Astrocyte of the cerebellum (primary cell): ENCODE measurements around the gene TSFM.

Experiments used
- DNase-seq: peaks from one replicate; pipeline ENCODE4 v3.0.0-alpha.2; 2011; ENCODE audit warnings: low read depth
- H3K4me3 ChIP-seq: 2 replicates; pipeline ENCODE4 v1.5.1; 2011; ENCODE audit warnings: mild to moderate bottlenecking, low read depth, low read length, moderate library complexity
- CTCF ChIP-seq: IDR thresholded peaks from 2 replicates; pipeline ENCODE4 v1.5.1; 2012; ENCODE audit warnings: low read length, low read depth, moderate library complexity, mild to moderate bottlenecking; ENCODE audit errors: missing control alignments
- in situ Hi-C: cut with HindIII; loops from 2 replicates; pipeline ENCODE4 v1.10.0; 2017; ENCODE audit warnings: low sequenced_read_pairs

The TSFM gene

GRCh38 chr12:57837864-57838562 is 55.4 kb downstream of the TSFM start:
- in situ Hi-C loops: no loop called here
- TF ChIP-seq CTCF: no peak
- no peak for DNase-seq
- H3K4me3 ChIP-seq: no peak overlapping the region

DNA sequence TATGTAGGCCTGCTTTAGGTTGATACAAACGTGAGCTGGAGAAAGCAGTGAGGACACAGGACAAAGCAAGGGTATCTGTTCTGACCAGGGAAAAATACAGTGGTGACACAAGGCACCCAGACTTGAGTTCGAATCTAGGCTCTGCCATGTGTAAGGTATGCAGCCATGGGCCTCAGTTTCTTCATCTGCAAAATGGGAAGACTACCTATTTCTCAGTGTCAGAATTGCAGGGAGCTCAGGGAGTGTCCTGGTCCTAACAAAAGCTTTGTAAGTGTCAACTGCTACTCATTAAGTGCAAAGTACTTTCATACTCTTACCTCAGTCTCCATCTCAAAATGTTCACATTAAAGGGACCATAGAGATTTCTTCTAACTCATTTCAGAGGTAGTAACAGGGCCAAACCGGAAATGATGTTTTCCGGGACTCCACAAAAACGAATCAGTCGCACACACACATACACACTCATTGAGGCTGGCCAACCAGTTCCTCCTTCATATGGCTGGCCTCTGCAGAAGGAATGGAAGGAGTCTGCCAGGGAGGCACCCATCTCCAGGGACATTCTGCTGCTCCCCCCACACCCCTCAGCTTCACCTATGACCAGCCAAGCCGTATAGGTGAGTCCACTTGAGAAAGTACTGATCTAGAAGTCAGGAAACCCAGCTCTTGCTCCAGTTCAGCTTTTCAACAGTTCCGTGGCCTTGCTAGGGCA is 56.2 kb downstream of the TSFM start:
- in situ Hi-C loops: no loop called here
- TF ChIP-seq CTCF: no peak
- DNase-seq: no peak
- H3K4me3 ChIP-seq: no peak overlapping the region

- peak overlapping the region; percentile 8 for H3K4me3 ChIP-seq
- DNase-seq: no peak
- no peak for TF ChIP-seq CTCF
- in situ Hi-C loops: no loop called here
Observed at GRCh38 chr12:57839996-57840395, 57.4 kb downstream of the TSFM start.

GRCh38 chr12:57840726-57841125 is 58.1 kb downstream of the TSFM start:
- no peak for TF ChIP-seq CTCF
- in situ Hi-C loops: no loop called here
- H3K4me3 ChIP-seq: no peak overlapping the region
- no peak for DNase-seq

DNA sequence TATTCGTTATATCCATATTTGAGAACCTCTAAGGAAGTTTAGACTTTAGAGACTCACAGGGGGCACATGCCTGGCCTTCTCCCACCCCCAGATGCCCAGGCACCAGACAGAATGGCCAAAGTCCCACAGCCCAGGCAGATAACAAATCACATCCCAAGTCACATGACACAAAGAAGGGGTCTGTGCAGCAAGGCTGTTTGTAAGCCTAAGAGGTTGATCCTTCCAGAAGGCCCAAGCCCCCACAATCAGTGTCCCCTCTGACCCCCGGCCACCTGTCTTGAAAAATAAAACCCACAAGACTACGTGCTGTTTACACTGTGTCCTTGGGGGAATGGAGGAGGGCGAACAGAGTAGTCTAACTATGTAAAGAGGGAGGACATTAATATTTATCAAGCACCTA is 58.9 kb downstream of the TSFM start:
- TF ChIP-seq CTCF: no peak
- in situ Hi-C loops: no loop called here
- no peak overlapping the region for H3K4me3 ChIP-seq
- no peak for DNase-seq

DNA sequence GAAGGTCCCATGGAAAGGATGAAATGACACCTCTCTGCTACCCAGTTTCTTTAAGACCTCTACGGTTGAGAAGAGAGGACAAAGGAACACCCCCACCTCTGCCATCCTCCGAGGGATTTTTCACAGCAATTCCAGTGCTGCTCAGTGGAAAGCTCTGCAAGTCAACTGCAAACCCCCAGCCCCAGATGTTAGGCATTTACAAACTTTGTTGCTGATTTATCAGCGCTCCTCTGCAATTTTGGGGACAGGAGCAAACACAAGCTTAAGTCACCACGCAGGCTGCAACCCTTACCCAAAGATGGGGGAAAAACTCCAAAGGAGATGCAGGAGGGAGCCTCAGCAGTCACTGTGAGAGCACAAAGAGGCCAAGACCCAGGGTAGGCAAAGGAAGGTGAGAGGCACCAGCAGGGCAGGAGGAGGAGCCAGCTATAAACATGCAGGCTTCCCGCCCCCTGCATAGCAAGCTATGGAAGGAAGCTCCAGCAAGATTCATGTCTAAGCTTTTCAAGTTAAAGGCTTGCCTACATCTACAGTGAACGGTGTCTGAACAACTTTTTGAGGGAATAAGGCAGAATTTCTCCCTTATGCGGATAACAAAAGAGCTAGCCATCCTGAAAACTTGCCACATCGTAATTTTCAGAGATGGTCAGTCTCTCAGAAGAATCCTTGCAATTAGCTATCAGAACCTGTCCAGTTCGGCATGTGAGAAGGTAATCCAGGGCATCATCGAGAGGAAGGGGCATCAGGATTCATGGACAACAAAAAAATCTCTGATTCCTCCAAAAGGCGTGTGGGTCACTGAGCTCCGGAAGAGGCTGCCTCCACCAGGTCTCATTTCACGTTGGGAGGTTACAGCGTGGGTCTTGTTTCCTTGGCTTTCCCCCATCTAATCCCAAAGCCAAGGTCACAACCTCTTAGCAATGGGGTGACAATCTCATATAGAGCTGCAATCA is 60.0 kb downstream of the TSFM start:
- peak overlapping the region; percentile 100 for H3K4me3 ChIP-seq
- TF ChIP-seq CTCF: no peak
- in situ Hi-C loops: no loop called here
- no peak for DNase-seq
